Retina (tissue), 1 donor: ENCODE results near the gene PRRT2.
"Not testable (repeated sequence)": the region's sequence is repeated elsewhere in the genome, so short reads cannot be mapped to it uniquely, and the experiment has no call there.

Source experiments
- DNase-seq: peaks from one replicate; pipeline ENCODE4 v3.0.0-alpha.2; 2016

Gene PRRT2

DNA sequence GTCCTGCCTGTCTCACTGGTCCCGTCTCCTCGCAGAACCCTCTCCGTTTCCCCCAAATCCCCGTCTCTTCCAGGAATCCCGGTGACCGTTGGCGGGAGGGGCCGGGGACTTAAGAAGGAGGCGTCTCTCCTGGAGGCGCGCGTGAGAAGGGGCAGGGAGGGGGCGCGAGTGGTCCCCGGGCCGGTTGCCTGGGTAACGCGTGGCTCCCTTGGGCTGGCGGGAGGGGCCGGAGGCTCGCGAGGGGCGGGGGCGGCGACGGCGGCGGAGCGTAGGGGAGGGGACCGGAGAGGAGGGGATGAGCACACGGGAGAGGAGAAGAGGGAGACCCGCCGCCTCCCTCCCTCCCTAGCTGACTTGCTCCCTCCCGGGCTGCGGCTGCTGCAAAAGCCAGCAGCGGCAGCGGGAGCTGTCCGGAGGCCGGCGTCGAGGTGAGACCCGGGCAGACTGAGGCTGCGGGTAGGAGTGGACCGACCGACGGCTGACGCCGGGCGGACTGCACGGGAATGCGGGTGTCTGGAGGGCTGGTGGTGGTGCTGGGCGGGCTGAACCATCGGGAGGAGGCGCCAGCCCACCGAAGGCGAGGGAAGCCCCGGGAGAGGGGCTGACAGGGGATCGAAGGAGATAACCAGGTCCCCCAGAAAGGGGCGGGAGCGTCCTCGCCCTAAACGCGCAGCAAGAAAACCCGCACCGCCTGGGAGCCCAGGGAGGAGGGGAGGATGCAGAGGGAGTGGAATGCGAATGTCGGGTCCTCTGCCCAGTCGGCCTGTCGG is at the start of gene PRRT2:
Gene PRRT2, plus strand, starts transcription at position 298 of the 770 bp plus-strand sequence. CDS start 862 bp downstream, outside the sequence.
- DNase-seq, result peak; percentile 92

DNA sequence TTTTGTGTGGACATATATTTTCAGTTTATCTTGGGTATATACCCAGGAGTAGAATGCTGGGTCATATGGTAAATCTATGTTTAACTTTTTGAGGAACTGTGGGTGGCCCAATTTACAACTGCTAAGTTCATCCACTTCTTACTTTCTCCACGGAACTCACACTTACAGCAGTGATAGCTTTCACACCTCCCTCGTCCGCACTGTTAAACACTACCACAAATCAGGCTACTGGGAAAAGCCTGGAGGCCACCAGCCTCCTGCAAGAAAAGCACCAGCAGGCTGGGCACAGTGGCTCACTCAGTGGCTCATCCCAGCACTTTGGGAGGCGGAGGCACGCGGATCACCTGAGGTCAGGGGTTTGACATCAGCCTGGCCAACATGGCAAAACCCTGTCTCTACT is 48.7 kb upstream of the PRRT2 start:
- DNase-seq, result no peak

GRCh38 chr16:29765167-29766032 is 46.6 kb upstream of the PRRT2 start:
- no peak for DNase-seq

- DNase-seq, result no peak
Measured at GRCh38 chr16:29766571-29766970, 45.4 kb upstream of the PRRT2 start.

DNA sequence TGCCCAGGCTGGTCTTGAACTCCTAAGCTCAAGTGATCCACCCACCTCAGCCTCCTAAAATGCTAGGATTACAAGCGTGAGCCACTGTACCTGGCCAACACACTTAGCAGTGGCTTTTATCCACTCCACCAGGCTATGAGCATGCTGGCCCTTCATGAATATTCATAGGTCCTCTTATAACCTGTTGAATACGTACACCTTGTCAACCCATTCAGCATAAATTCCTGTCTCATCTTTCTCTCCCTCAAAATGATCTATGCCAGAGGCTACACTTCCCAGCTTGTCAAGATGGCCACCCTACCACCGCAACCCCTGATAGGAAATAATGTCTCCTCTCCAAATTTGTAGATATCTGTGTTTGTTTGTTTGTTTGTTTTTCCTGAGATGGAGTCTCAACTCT is 44.9 kb upstream of the PRRT2 start:
- DNase-seq, result no peak

DNA sequence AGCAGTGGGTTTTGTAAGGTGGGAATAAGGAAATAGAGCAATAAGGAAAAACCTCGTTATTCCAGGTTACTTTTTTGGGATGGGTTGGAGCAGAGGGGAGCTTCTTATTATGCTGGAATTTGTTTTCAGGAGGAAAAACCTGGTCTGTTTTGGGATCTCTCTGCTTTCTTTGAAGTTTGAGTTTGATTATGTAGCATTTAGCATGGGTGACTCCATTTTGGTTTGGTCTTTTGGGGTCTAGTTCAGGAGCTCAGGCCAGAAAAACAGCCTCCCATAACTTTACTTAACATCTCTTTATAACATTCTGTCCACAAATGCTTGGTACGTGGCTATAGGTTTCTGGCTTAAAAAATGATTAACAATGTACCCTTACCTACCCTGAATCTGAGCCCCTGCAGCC is 42.5 kb upstream of the PRRT2 start:
- DNase-seq, result no peak

GRCh38 chr16:29770250-29770929 is 41.6 kb upstream of the PRRT2 start:
- DNase-seq, result no peak

GRCh38 chr16:29772330-29772729 is 39.7 kb upstream of the PRRT2 start:
- DNase-seq, result not testable (repeated sequence)

GRCh38 chr16:29774730-29775129 is 37.3 kb upstream of the PRRT2 start:
- no peak for DNase-seq

- DNase-seq, result no peak
Measured at GRCh38 chr16:29775742-29776408, 36.1 kb upstream of the PRRT2 start.

DNA sequence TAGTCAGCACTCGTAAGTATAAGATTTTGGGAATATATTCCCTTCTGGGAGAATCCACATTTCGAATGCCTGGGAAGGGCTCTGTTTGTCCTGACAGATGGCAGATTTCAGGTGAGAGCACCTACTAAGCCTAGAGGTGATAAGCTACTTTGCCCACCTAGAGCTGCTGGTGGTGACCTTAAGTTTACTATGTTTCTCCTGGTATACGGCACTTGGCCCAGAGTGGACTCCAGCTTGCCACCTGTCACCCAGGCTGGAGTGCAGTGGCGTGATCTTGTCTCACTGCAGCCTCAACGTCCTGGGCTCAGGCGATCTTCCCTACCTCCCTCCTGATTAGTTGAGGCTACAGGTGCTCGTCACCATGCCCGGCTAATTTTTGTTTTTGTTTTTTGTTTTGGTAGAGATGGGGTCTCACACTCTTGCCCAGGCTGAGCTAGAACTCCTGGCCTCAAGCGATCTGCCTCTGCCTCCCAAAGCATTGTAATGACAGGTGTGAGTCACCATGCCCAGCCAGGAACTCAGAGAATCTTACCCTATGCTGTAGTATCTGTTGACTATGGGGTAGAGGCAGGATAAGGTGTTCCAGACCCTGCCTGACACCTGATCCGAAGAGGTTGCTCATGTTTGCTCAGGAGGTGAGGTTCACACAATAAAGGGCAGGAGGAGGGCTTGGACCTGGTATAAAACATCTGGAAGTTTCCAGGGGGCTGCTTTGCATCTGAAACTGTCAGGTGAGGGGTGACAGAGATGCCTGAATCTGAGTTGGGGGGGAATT is 34.2 kb upstream of the PRRT2 start, which contains the start of gene ZG16:
Gene ZG16, plus strand, starts transcription at position 681 of the 775 bp plus-strand sequence. CDS start 1,011 bp downstream, outside the sequence.
- no peak for DNase-seq

DNA sequence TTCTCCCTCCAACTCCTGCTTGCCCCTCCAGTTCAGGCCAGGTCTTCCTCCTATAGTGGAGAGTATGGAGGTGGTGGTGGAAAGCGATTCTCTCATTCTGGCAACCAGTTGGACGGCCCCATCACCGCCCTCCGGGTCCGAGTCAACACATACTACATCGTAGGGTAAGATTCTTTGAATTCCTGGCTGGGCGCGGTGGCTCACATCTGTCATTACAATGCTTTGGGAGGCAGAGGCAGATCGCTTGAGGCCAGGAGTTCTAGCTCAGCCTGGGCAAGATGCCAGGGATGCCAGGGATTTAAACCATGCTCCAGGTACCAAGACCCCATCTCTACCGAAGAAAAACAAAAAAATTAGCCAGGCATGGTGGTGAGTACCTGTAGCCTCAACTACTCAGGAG is 32.5 kb upstream of the PRRT2 start:
- DNase-seq, result no peak

DNA sequence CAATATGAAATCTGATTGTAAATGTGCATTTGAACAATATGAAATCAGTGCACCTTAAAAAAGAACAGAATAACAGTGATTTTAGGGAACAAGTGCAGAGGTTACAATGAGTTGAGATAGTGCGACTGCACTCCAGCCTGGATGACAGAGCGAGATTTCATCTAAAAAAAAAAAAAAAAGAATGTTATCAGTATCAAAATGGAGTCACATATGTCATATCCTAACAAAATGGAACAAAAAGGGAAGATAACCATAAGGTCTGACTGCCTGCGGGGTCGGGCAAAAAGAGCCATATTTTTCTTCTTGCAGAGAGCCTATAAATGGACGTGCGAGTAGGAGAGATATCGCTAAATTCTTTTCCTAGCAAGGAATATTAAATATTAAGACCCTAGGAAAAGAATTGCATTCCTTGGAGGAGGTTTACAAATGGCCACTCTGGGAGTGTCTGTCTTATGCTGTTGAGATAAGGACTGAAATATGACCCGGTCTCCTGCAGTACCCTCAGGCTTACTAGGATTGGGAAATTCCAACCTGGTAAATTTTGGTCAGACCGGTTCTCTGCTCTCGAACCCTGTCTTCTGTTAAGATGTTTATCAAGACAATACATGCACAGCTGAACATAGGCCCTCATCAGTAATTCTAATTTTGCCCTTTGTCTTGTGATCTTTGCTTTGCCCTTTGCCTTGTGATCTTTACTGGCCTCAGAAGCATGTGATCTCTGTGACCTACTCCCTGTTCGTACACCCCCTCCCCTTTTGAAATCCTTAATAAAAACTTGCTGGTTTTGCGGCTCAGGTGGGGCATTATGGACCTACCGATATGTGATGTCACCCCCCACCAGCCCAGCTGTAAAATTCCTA is 28.7 kb upstream of the PRRT2 start:
- DNase-seq, result not testable (repeated sequence)

DNA sequence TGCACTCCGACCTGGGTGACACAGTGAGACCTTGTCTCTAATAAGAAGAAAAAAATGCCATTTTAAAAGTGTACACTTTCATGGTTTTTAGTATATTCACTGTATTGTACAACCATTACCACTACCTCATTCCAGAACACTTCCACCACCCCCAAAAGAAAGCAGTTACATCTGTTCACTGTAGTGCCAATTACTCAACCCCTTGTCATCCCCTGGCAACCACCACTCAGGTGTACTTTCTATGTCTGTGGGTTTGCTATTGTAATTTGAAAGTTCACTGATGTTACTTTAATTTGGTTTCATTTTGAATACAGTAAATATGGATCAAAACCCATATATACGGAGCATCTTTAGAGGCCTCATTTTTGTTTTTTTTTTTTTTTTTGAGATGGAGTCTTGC is 27.8 kb upstream of the PRRT2 start:
- no peak for DNase-seq

DNA sequence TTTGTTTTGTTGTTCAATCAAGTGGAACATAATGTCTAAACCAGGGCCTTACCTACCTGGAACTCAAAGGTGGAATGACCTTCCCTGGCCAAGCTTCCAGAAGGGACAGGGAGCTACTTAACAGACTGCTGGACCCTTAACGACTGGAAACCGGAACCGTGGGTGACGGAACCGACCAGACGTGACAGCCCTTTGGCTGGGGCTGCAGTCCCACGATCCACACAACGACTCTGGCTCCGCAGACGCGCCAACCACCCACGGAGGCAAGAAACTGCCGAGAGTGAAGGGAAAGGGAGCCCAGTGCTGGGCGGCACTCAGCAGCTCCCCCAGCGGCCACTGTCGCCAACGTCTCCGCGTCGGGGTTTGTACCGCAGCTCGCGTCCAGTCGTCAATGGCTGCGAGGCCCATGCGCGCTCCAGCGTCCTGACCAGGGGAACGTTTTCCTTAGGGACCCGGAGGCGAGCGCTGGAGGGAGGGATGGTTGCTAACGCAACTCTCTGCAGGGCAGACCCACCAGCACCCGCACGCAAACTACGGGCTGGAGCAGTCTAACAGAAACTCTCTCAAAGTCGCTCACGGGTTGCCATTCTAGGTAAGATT is 27.0 kb upstream of the PRRT2 start:
- DNase-seq, result peak; percentile 90

GRCh38 chr16:29787155-29787554 is 24.8 kb upstream of the PRRT2 start:
- not testable (repeated sequence) for DNase-seq

GRCh38 chr16:29789775-29790182 is 22.2 kb upstream of the PRRT2 start:
- no peak for DNase-seq

DNA sequence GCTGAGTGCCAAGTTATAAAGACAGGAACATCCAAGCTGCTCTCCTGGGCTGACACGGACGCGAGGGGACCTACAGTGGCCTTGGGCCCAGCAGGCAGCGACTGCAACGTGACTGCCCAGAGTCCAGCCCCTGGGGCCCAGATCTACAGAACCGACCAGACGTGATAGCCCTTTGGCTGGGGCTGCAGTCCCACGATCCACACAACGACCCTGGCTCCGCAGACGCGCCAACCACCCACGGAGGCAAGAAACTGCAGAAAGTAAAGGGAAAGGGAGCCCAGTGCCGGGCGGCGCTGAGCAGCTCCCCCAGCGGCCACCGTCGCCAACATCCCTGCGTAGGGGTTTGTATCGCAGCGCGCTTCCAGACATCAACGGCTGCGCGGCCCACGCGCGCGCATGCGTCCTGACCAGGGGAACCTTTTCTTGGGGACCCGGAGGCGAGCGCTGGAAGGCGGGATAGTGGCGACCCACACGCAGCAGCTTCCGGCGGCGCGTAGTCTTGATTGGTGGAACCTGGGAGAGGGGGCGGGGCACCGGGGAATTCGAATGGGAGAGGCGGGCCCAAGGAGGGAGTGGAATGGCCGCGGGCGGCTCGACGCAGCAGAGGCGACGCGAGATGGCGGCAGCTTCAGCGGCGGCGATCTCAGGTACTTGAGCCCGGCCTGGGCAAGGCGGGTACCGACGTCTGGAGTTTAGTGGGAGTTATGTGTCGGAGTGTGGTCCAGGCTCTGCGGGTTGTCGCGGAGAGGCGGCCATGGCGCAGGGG is 21.6 kb upstream of the PRRT2 start, which contains the start of gene KIF22:
Gene KIF22, plus strand, starts transcription at position 569 of the 766 bp plus-strand sequence. Its CDS starts 9 bp downstream, at position 578.
- peak; percentile 99 for DNase-seq
